ENCODE measurements around the gene BBX.
A peak's percentile ranks its signal among the peaks of the same experiment; 100 is the strongest.
"Not testable (repeated sequence)": the region's sequence is repeated elsewhere in the genome, so short reads cannot be mapped to it uniquely, and the experiment has no call there.

BBX gene

DNA sequence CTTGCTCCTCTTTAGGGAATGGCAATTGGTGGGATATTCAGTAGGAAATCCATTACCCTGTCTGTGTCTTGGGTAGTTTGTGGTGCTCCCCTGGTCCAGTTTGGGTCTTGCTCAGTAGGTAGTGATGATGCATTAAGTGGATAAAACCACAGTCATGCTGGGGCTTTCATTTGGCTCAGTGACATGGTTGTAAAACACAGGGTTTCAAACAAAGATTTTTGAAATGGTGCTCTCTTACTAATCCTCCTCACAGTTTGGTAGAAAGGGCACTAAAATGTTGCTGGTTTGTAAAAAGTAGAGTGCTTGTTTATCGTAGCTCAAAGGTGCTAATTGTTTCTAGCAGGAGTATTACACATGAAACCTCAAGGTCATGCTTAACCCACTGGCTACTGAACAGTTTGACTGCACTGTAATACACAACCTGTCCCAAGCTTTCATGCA is 22.9 kb downstream of the BBX start:
- no peak for DNase-seq

- no peak for DNase-seq
Measured at GRCh38 chr3:107548601-107549000, 25.8 kb downstream of the BBX start.

DNA sequence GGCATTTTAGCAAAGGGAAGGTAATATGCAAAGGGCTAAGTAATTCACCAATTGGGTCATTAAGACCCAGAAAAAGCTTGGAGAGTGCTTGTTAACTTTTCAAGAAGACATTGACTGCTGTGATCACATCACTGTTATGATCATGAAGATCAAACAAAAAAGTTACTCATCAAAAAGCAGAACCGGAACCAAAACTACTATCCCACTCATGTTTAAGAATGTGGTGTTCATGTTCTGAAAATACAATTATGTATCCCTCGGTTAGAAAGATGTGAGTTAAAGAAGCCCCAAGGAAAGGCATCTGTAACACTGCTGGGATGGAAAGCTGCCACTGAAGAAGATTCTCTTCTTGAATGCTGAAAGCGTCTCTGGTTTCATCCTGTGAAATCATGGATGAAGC is 32.6 kb downstream of the BBX start:
- no peak for DNase-seq

DNA sequence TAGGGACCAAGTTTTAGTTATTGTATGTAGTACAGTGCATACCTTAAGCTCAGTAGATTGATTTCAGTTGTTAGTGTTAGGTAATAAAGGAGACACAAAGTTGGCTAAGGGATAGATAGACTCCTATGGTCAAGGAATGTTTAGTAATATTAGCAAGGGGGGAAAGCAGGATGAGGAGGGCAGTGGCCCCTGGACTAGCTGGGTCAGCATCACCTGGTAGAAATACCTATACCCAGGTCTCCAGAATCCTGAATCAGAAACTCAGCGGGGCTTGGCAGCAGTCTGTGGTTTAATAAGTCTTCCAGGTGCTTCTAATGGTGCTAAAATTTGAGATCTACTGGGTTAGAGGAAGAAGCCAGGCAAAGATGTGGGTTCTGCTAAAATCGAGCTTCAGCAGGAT is 35.0 kb downstream of the BBX start:
- no peak for DNase-seq

GRCh38 chr3:107560166-107560565 is 37.4 kb downstream of the BBX start:
- DNase-seq = no peak

DNA sequence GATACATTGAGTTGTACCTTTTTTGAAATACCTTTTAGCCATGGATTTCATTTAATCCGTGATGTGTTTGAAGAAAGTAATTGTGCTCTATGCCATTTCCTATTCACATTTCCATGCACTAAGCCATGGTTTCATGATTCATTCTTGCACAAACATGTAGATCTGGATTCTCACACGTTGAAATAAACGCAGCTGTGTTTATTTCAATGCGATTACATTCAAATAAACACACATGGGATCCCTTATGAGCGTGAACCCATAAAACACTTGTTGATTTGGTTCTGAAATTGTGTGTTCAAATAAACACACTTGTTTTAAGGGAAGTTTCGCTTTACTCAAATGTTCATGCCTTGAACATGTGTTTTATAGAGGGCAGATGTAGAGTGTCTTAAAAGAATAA is 39.2 kb downstream of the BBX start:
- no peak for DNase-seq

- no peak for DNase-seq
Measured at GRCh38 chr3:107562969-107563529, 40.3 kb downstream of the BBX start.

DNA sequence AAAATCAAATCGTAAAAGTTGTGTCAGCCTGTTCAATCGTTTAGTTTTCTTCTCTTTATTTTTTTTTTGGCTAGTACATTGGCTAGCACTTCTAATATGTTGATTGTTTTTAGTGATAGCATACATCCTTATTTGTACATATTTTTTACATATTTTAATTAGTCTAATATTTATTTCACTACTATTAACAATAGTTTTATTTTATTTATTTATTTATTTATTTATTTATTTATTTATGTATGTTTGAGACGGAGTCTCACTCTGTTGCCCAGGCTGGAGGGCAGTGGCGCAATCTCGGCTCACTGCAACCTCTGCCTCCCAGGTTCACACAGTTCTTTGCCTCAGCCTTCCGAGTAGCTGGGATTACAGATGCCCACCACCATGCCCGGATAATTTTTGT is 42.5 kb downstream of the BBX start:
- DNase-seq = not testable (repeated sequence)

DNA sequence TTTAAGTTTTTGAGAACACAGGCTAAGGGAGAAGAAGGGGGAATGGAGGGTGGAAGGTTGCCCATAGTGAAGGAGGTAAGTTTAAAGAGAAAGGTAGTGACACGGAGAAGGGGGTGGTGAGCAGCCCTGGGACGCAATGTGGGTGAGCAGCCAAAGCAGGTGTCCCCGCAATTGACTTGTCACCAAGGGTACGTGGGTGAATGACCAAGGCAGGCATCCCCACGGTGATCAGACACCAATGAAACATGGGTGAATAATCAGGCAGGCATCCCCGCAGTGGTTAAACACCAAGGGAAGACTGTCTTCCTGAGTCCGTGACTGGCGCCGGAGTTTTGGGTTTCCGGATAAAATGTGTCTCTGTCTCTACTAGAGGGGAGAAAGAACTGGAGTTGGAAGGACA is 48.3 kb downstream of the BBX start:
- DNase-seq = not testable (repeated sequence)

DNA sequence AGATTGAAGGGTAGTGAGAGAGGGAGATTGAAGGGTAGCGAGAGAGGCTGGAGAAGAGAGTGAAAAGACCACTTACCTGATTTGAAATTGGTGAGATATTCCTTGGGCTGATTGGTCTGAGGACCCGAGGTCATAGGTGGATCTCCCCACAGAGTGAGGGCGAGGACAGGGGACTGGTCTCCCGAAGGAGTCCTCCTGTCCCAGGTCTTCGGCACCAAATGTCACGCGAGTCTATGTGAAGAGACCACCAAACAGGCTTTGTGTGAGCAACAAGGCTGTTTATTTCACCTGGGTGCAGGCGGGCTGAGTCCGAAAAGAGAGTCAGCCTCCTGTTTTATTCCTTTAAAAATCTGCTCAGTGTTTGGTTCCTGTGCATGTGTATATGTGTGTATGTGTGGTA is 48.7 kb downstream of the BBX start:
- not testable (repeated sequence) for DNase-seq

- peak; percentile 3 for DNase-seq
Measured at GRCh38 chr3:107574650-107575049, 51.9 kb downstream of the BBX start.

GRCh38 chr3:107578091-107578490 is 55.3 kb downstream of the BBX start:
- no peak for DNase-seq

DNA sequence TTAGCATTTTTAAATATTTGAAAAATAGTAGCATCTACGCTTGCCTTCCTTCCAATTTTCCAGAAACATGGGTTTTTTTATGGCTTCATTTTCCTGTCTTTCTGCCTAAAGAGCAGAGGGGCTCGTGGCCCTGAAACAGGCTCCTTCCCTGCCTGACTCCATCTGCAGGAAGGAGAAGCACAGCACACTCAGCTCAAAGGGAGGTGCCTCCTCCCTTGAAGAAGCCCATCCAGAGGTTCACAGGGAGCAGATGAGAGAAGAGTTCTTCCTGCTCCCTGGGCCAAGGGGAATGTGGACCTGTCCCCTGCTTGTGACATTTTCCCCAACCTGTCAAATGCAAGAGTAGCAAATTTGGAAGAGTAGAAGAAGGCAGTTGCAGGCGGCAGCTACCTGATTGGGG is 55.8 kb downstream of the BBX start:
- no peak for DNase-seq

GRCh38 chr3:107579371-107579770 is 56.6 kb downstream of the BBX start:
- no peak for DNase-seq

DNA sequence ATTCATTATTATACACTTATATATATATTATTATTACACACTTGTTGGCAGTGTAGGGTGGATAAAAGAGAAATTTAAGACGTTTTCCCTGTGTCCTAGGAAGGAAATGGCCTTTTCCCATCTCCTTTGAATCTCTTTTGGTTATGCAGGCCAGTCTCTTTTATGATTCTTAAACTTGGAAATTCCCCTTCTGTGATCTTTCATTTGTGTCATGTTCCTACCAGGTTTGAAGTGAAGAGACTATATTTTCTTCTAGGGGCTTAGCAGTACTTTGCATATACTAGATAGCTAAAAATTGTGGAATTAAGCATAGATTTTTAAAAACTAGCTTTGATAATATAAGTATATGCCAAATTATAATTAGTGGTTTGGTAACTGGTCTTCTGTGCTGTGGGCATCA is 58.5 kb downstream of the BBX start:
- no peak for DNase-seq

DNA sequence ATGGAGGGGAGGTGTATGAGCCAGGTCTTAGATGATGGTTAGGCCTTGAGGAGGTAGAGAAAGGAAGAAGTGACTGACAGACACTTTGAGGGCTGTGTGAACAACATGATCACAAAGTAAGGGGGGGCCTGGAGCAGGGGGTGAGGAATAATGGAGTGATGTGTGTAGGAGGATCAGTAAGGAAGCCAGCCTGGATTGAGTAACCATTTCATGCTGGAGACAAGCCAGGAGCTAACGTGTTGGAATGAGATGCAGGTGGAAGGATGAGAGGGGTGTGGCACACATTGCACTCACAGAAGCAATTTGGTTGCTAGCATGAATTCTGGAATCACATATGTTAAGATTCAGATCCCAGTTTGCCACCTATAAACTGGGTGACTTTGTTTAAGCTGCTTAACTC is 65.5 kb downstream of the BBX start:
- DNase-seq = no peak

DNA sequence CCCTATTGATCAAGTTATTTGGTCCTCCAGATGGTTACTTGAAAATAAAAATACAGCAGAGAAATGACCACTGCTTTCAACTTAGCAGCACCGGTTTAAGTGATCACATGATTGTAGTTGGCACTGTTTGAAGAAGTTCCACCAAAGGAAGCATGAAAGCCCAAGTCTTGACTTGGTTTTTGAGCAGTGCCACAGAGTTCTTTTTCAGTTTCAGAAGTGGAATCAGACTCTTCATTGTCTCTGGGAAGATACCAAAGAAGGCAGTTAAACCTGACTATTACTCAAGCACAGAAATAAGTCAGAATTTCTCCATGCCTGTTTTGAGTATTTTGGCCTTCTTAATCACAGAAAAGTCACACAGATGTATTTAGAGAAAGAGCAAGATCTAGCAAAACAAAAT is 66.7 kb downstream of the BBX start:
- DNase-seq = no peak

- no peak for DNase-seq
Measured at GRCh38 chr3:107590786-107591185, 68.0 kb downstream of the BBX start.

GRCh38 chr3:107592073-107592472 is 69.3 kb downstream of the BBX start:
- no peak for DNase-seq

DNA sequence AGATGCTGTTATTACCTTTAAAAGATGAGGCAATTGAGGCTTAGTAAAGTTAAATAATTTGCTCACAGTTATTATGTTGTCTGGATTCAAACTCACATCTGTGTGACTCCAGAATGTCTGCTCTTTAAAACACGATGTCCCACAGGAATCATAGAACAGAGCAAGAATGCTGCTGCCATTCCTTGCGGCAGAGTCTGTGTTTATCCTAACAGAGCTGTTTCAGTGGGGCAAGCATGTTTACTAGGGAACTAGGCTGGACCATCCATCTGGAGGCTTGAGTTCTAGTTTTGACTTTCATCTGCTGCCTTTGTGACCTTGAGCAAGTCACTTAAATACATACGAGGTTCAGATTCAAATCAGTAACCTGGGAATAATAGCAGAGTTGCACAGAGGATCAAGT is 72.1 kb downstream of the BBX start:
- DNase-seq = no peak

GRCh38 chr3:107596639-107597038 is 73.9 kb downstream of the BBX start:
- DNase-seq = no peak

GRCh38 chr3:107598926-107599771 is 76.4 kb downstream of the BBX start:
- no peak for DNase-seq

DNA sequence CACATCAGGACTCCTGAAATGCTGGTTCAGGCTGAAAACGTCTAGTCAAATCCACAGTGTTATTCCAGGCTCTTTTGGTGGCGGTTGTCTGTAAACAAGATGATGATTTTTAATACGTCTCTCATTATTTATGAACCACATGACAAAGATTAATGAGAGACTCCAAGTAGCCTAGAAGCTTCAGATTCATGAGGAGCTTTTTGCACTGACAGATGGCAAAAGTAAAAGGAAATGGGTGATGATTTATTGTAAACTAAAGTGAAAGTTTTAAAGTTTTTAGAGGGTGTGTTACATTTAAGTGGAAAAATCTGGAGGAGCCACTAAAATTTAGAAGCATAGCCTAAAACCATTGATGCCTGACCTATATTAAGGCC is 77.0 kb downstream of the BBX start:
- DNase-seq = no peak

DNA sequence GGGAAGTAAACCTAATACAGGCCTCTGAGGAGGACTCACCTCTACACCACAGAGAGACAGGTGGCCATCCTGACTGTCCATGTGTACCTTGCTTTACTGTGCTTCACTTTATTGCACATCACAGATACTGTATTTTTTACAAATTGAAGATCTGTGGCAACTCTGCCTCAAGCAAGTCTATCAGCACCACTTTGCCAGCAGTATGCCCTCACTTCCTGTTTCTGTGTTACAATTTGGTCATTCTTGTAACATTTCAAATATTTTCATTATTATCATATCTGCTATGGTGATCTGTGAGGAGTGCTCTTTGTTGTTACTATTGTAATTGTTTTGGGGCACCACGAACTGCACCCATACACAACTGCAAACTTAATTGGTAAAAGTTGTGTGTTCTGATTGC is 78.0 kb downstream of the BBX start:
- no peak for DNase-seq
